Endothelial cell of umbilical vein (primary cell): ENCODE measurements around the gene CHD9. TPM values are rescaled to one million over a fixed set of nuclear protein-coding genes. Genes with fewer than 3 reads are reported as not detected.

Experiments
- BruUV-seq: library from RNA; stranded (reverse); fragments of 400-500 nt; replicated peaks from 2 replicates; lab custom pipeline; 2021; lab: Mats Ljungman, UMichigan
- CTCF ChIA-PET: fragments of 300-600, 350-600 bp; sonication (Branson Sonifier 250); formaldehyde crosslinking; loops from one replicate; lab custom pipeline; 2021; ENCODE audit warnings: antibody characterized with exemption, inconsistent platforms; lab: Charles Lee
- POLR2A ChIA-PET: fragments of 300-600, 350-600 bp; sonication (Branson Sonifier 250); formaldehyde crosslinking; loops from one replicate; lab custom pipeline; 2021; ENCODE audit warnings: antibody characterized with exemption, inconsistent platforms; lab: Charles Lee
- DNase-seq: peaks from one replicate; pipeline ENCODE4 v3.0.0-alpha.2; 2011; ENCODE audit warnings: low read depth, low spot score
- FAIRE-seq: peaks from 2 replicates; lab custom pipeline; 2011; peaks lifted over from hg19 to GRCh38; lab: Jason Lieb, UNC
- H2AFZ ChIP-seq: 2 replicates; pipeline ENCODE4 v1.6.0; 2012; ENCODE audit warnings: low read depth, low read length, control low read depth, inconsistent platforms
- H3K27ac ChIP-seq: 2 replicates; pipeline ENCODE4 v1.5.1; 2011; ENCODE audit warnings: low read depth, mild to moderate bottlenecking, control low read depth, low read length, moderate library complexity; ENCODE audit not compliant: insufficient read depth
- H3K27me3 ChIP-seq, 2 experiments: 2 replicates each; pipeline versions ENCODE4 v1.6.0 to v1.6.1; 2011; ENCODE audit warnings: low read length in 2 of 2, mixed read lengths in 1 of 2; ENCODE audit not compliant: control insufficient read depth in 2 of 2, insufficient read depth in 2 of 2
- H3K36me3 ChIP-seq, 2 experiments: 2 replicates in 1 of 2; 3 replicates in 1 of 2; pipeline ENCODE4 v1.5.1; 2011; ENCODE audit warnings: low read length in 2 of 2, mild to moderate bottlenecking in 1 of 2, moderate library complexity in 1 of 2; ENCODE audit not compliant: control insufficient read depth in 2 of 2, insufficient read depth in 2 of 2; ENCODE audit errors: extremely low read depth in 1 of 2
- H3K4me1 ChIP-seq: 3 replicates; pipeline ENCODE4 v1.5.1; 2011; ENCODE audit warnings: mild to moderate bottlenecking, low read length; ENCODE audit not compliant: control insufficient read depth, insufficient read depth; ENCODE audit errors: extremely low read depth
- H3K4me2 ChIP-seq: 2 replicates; pipeline ENCODE4 v1.6.1; 2011; ENCODE audit warnings: low read length, control low read depth, mixed read lengths; ENCODE audit not compliant: insufficient read depth
- H3K4me3 ChIP-seq, 3 experiments: fragments of 200-600 bp in 1 of 3; sonication (generic), shearing (Covaris generic) in 1 of 3; replicated peaks in 1 of 3; 2 replicates each; pipeline ENCODE4 v1.5.1; 2011 to 2016; ENCODE audit warnings: control low read depth in 3 of 3, low read length in 3 of 3, mild to moderate bottlenecking in 2 of 3, inconsistent platforms in 1 of 3, low read depth in 1 of 3, moderate library complexity in 1 of 3; ENCODE audit not compliant: insufficient read depth in 1 of 3
- H3K79me2 ChIP-seq: 2 replicates; pipeline ENCODE4 v1.6.0; 2012; ENCODE audit warnings: low read length, inconsistent platforms; ENCODE audit not compliant: control insufficient read depth, insufficient read depth
- H3K9ac ChIP-seq: replicated peaks from 2 replicates; pipeline ENCODE3; 2011; ENCODE audit warnings: low read length, control low read depth; ENCODE audit not compliant: insufficient read depth; ENCODE audit errors: extremely low read depth
- H3K9me1 ChIP-seq: replicated peaks from 3 replicates; pipeline ENCODE4 v1.6.0; 2011; ENCODE audit warnings: mild to moderate bottlenecking, low read length; ENCODE audit not compliant: control insufficient read depth, insufficient read depth; ENCODE audit errors: extremely low read depth
- H3K9me3 ChIP-seq: replicated peaks from 2 replicates; pipeline ENCODE4 v1.5.1; 2012; ENCODE audit warnings: low read length, inconsistent platforms; ENCODE audit not compliant: control insufficient read depth, insufficient read depth
- H4K20me1 ChIP-seq: replicated peaks from 2 replicates; pipeline ENCODE3; 2011; ENCODE audit warnings: mild to moderate bottlenecking, low read length; ENCODE audit not compliant: control insufficient read depth, insufficient read depth; ENCODE audit errors: extremely low read depth
- CTCF ChIP-seq, 2 donors: IDR thresholded peaks; 1 replicate in 1 of 2; 2 replicates in 1 of 2; pipeline ENCODE4 v1.5.1; 2011; ENCODE audit warnings: low read length in 2 of 2, mild to moderate bottlenecking in 2 of 2, moderate library complexity in 2 of 2, control low read depth in 1 of 2, inconsistent platforms in 1 of 2, low read depth in 1 of 2; ENCODE audit not compliant: insufficient read depth in 1 of 2; ENCODE audit errors: extremely low read depth in 1 of 2
- EZH2 ChIP-seq: IDR thresholded peaks from 2 replicates; pipeline ENCODE4 v1.6.1; 2012; ENCODE audit warnings: borderline replicate concordance, low read depth, mild to moderate bottlenecking, moderate library complexity, low read length, inconsistent platforms; ENCODE audit not compliant: severe bottlenecking
- FOS ChIP-seq: IDR thresholded peaks from 2 replicates; pipeline ENCODE4 v1.6.1; 2011; ENCODE audit warnings: mild to moderate bottlenecking, low read length, moderate library complexity, borderline replicate concordance; ENCODE audit not compliant: insufficient read depth
- GATA2 ChIP-seq: IDR thresholded peaks from 2 replicates; pipeline ENCODE4 v1.7.0; 2011; ENCODE audit warnings: low read depth, mild to moderate bottlenecking, moderate library complexity, mixed read lengths, low read length; ENCODE audit not compliant: insufficient read length, insufficient read depth
- JUN ChIP-seq: IDR thresholded peaks from 2 replicates; pipeline ENCODE4 v1.6.1; 2011; ENCODE audit warnings: borderline replicate concordance, low read depth; ENCODE audit not compliant: insufficient read length, insufficient read depth
- MAX ChIP-seq: IDR thresholded peaks from 2 replicates; pipeline ENCODE4 v1.6.1; 2011; ENCODE audit not compliant: insufficient read depth, insufficient read length
- MYC ChIP-seq: IDR thresholded peaks from one replicate; pipeline ENCODE4 v1.6.1; 2011; ENCODE audit warnings: mild to moderate bottlenecking, low read depth, low read length
- POLR2A ChIP-seq: IDR thresholded peaks from 2 replicates; pipeline ENCODE4 v1.6.1; 2012; ENCODE audit warnings: low read depth, mild to moderate bottlenecking, control low read depth, low read length
- POLR2AphosphoS5 ChIP-seq: IDR thresholded peaks from 2 replicates; pipeline ENCODE4 v1.6.1; 2012; ENCODE audit warnings: low read depth, mild to moderate bottlenecking, control low read depth, low read length, moderate library complexity; ENCODE audit not compliant: insufficient read depth
- dilution Hi-C: fragments of 300-500 bp; cut with MboI; formaldehyde crosslinking; loops from one replicate; pipeline ENCODE4 v1.15.0; 2019; ENCODE audit warnings: low sequenced_read_pairs; ENCODE audit not compliant: extremely low pct_ligation_motif_present
- intact Hi-C: fragments of 100-400 bp; cut with micrococcal nuclease; formaldehyde crosslinking; loops from one replicate; pipeline ENCODE4 v1.10.0; 2022
- polyA plus RNA-seq, 4 experiments: library from polyadenylated mRNA; depleted of rRNA in 3 of 4; stranded (reverse) in 3 of 4; unstranded in 1 of 4; fragments of >200 nt; gene quantifications; 2 replicates each; pipeline versions ENCODE4 v1.2.1 to v1.2.3, GENCODE V29; 2011 to 2012; ENCODE audit warnings: missing spikeins in 1 of 4
- total RNA-seq: library from RNA; stranded (reverse); gene quantifications from 2 replicates; pipeline ENCODE4 v1.2.3, GENCODE V29; 2021

CHD9 gene
- total and polyA plus RNA-seq, 2 donors (not counting 3 experiments of a cell fraction or from before 2014, with no cell fraction given), result 9.9 to 59.2 TPM

DNA sequence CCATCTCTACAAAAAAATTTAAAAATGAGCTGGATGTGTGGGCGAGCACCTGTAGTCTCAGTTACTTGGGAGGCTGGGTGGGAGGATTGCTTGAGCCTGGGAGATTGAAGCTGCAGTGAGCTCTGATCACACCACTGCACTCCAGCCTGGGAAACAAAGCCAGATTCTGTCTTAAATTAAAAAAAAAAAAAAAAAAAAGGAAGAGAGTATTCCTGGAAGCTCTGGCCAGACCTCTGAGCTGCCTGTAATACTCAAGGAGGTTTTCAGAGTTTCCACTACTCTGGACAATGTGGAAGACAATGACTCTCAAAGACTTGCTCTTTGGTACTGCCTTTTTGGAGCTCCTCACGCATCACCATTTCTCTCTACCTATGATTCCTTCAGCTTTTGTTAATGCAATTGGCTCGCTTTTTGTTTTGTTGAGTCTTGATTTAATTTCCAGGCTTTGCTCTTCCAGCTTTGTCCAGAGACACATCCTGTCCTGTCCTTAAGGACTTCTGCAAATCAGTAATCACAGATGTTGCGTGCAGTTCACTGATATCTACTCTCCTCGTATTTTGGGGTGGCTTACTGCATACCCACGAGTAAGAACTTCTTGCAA is 10.8 kb downstream of the CHD9 start:
- TF ChIP-seq FOS (no peak), MYC (no peak), EZH2 (no peak), MAX (no peak)
- Histone ChIP-seq H3K79me2 (peaks cover 15% of the 10 kb centered on the region), H3K27ac (no peak overlapping the region), H3K4me2 (no peak overlapping the region), H3K4me3 (no peak overlapping the region), H3K9me1 (no peaks in the 10 kb centered on the region), H3K4me1 (peaks cover 2% of the 10 kb centered on the region), H3K27me3 (no peaks in the 10 kb centered on the region), H3K9me3 (no peaks in the 10 kb centered on the region), H2AFZ (no peak overlapping the region), H4K20me1 (no peaks in the 10 kb centered on the region), H3K9ac (no peak overlapping the region), H3K36me3 (no peaks in the 10 kb centered on the region)
- BruUV-seq, result no TSS peak
- dilution Hi-C loops, result no loop called here
- ChIA-PET CTCF (interaction anchor here (0.6 to 1.8 kb wide), 4 partner anchors 13 to 142 kb away, joined by 3 to 5 read pairs (median 4); no protein-coding TSS in a partner anchor), POLR2A (no interaction called here)
- FAIRE-seq (no peak), DNase-seq (no peak)
- intact Hi-C loops, result no loop called here

GRCh38 chr16:53067675-53068074 is 12.9 kb downstream of the CHD9 start:
- Histone ChIP-seq H3K4me1 (peaks cover 13% of the 10 kb centered on the region), H3K27me3 (no peaks in the 10 kb centered on the region), H3K4me3 (no peak overlapping the region), H4K20me1 (no peaks in the 10 kb centered on the region), H3K27ac (no peak overlapping the region), H3K9me1 (no peaks in the 10 kb centered on the region), H3K9ac (no peak overlapping the region), H3K36me3 (no peaks in the 10 kb centered on the region), H3K79me2 (peaks cover 9% of the 10 kb centered on the region), H2AFZ (no peak overlapping the region), H3K4me2 (no peak overlapping the region), H3K9me3 (no peaks in the 10 kb centered on the region)
- no peak for TF ChIP-seq POLR2A
- TF ChIP-seq GATA2, result no peak
- TF ChIP-seq MAX, result no peak
- TF ChIP-seq POLR2AphosphoS5, result no peak
- no peak for TF ChIP-seq JUN
- no peak for TF ChIP-seq FOS
- TF ChIP-seq MYC, result no peak
- no peak for TF ChIP-seq EZH2
- TF ChIP-seq CTCF (IDR thresholded peaks at IDR 0.05; ENCODE audit: extremely low read depth in 1 of 2, insufficient read depth in 1 of 2, low read depth in 1 of 2, low read length in 2 of 2), result no peak
- ChIA-PET POLR2A (no interaction called here), CTCF (interaction anchor here (0.7 kb wide), 1 partner anchor 13 kb away, joined by 3 read pairs; no protein-coding TSS in a partner anchor)
- intact Hi-C loops, result no loop called here
- DNase-seq, result no peak
- no peak for FAIRE-seq
- dilution Hi-C loops, result no loop called here
- BruUV-seq, result no TSS peak
